IMR-90 (cell line): ENCODE measurements around the gene CARMIL1. TPM values are rescaled to one million over a fixed set of nuclear protein-coding genes. Genes with fewer than 3 reads are reported as not detected.

Experiments
- ATAC-seq: fragments of 200-7000 bp; cut with Tn5 transposase; 2 replicates; pipeline ENCODE4 v1.9.1; 2020; ENCODE audit warnings: low read depth, mild to moderate bottlenecking, moderate library complexity
- BruUV-seq: library from RNA; stranded (reverse); fragments of 400-500 nt; replicated peaks from 2 replicates; lab custom pipeline; 2021; lab: Mats Ljungman, UMichigan
- CTCF ChIA-PET: fragments of 300-600 bp; formaldehyde crosslinking; extraction: SDS; loops from one replicate; lab custom pipeline; 2021; ENCODE audit warnings: antibody characterized with exemption; lab: Yijun Ruan, JAX
- POLR2A ChIA-PET: fragments of 300-600 bp; sonication (Branson Sonifier 250); formaldehyde crosslinking; loops from one replicate; lab custom pipeline; 2022; ENCODE audit warnings: antibody characterized with exemption; ENCODE audit not compliant: unreplicated experiment; lab: Charles Lee
- DNase-seq: peaks from one replicate; pipeline ENCODE4 v3.0.0; 2013
- H2AFZ ChIP-seq: replicated peaks from 2 replicates; pipeline ENCODE3; 2013; ENCODE audit warnings: low read length, mild to moderate bottlenecking; ENCODE audit not compliant: poor library complexity
- H2AK5ac ChIP-seq: 2 replicates; pipeline ENCODE4 v1.6.1; 2013; ENCODE audit warnings: low read depth, low read length, inconsistent platforms
- H2AK9ac ChIP-seq: replicated peaks from 2 replicates; pipeline ENCODE3; 2013; ENCODE audit warnings: mild to moderate bottlenecking, low read depth, low read length, moderate library complexity; ENCODE audit not compliant: poor library complexity
- H2BK120ac ChIP-seq: 2 replicates; pipeline ENCODE4 v1.6.1; 2013; ENCODE audit warnings: low read depth, low read length, inconsistent platforms
- H2BK15ac ChIP-seq: 3 replicates; pipeline ENCODE4 v1.6.1; 2013; ENCODE audit warnings: low read depth, low read length, inconsistent platforms
- H2BK20ac ChIP-seq: 2 replicates; pipeline ENCODE4 v1.6.1; 2013; ENCODE audit warnings: low read depth, mild to moderate bottlenecking, inconsistent platforms, low read length, moderate library complexity
- H2BK5ac ChIP-seq: 2 replicates; pipeline ENCODE4 v1.6.1; 2013; ENCODE audit warnings: mild to moderate bottlenecking, low read depth, low read length, inconsistent platforms; ENCODE audit not compliant: poor library complexity, severe bottlenecking
- H3K14ac ChIP-seq: replicated peaks from 2 replicates; pipeline ENCODE4 v1.6.1; 2013; ENCODE audit warnings: low read depth, low read length, inconsistent platforms
- H3K18ac ChIP-seq: 2 replicates; pipeline ENCODE4 v1.6.1; 2013; ENCODE audit warnings: low read depth, low read length, control low read depth
- H3K23ac ChIP-seq: 2 replicates; pipeline ENCODE4 v1.6.1; 2013; ENCODE audit warnings: low read depth, low read length, inconsistent platforms
- H3K27ac ChIP-seq: 2 replicates; pipeline ENCODE4 v1.5.1; 2013; ENCODE audit warnings: mild to moderate bottlenecking, control low read depth, low read length; ENCODE audit not compliant: insufficient read depth
- H3K27me3 ChIP-seq: 2 replicates; pipeline ENCODE4 v1.6.1; 2013; ENCODE audit warnings: low read length; ENCODE audit not compliant: control insufficient read depth, insufficient read depth
- H3K36me3 ChIP-seq: 2 replicates; pipeline ENCODE4 v1.6.1; 2013; ENCODE audit warnings: low read length, mixed read lengths; ENCODE audit not compliant: control insufficient read depth, insufficient read depth
- H3K4ac ChIP-seq: 2 replicates; pipeline ENCODE4 v1.6.1; 2013; ENCODE audit warnings: low read depth, low read length, inconsistent platforms
- H3K4me1 ChIP-seq: 2 replicates; pipeline ENCODE4 v1.6.1; 2013; ENCODE audit warnings: low read length, mixed read lengths; ENCODE audit not compliant: control insufficient read depth, insufficient read depth
- H3K4me2 ChIP-seq: 2 replicates; pipeline ENCODE4 v1.6.1; 2013; ENCODE audit warnings: low read depth, mild to moderate bottlenecking, control low read depth, low read length, moderate library complexity
- H3K4me3 ChIP-seq: 2 replicates; pipeline ENCODE4 v1.5.1; 2013; ENCODE audit warnings: low read depth, mild to moderate bottlenecking, control low read depth, low read length, moderate library complexity; ENCODE audit not compliant: insufficient read depth
- H3K56ac ChIP-seq: 2 replicates; pipeline ENCODE4 v1.6.1; 2013; ENCODE audit warnings: low read length, inconsistent platforms; ENCODE audit not compliant: insufficient read depth; ENCODE audit errors: extremely low read depth
- H3K79me1 ChIP-seq, 2 experiments: 2 replicates each; pipeline ENCODE4 v1.6.1; 2013; ENCODE audit warnings: low read length in 2 of 2, inconsistent platforms in 1 of 2, low read depth in 1 of 2
- H3K9ac ChIP-seq: 2 replicates; pipeline ENCODE4 v1.6.1; 2013; ENCODE audit warnings: low read depth, low read length, control low read depth
- H3K9me1 ChIP-seq: 2 replicates; pipeline ENCODE4 v1.6.1; 2013; ENCODE audit warnings: low read length, inconsistent platforms; ENCODE audit not compliant: insufficient read depth
- H3K9me3 ChIP-seq: 2 replicates; pipeline ENCODE4 v1.6.1; 2013; ENCODE audit warnings: low read length; ENCODE audit not compliant: control insufficient read depth, insufficient read depth
- H4K20me1 ChIP-seq: 2 replicates; pipeline ENCODE4 v1.6.1; 2013; ENCODE audit warnings: low read length, inconsistent platforms; ENCODE audit not compliant: insufficient read depth
- H4K5ac ChIP-seq: 2 replicates; pipeline ENCODE4 v1.6.1; 2013; ENCODE audit warnings: mild to moderate bottlenecking, low read depth, low read length, control low read depth
- H4K8ac ChIP-seq, 2 experiments: 2 replicates each; pipeline ENCODE4 v1.6.1; 2013; ENCODE audit warnings: low read depth in 2 of 2, low read length in 2 of 2, control low read depth in 1 of 2, inconsistent platforms in 1 of 2
- H4K91ac ChIP-seq: 2 replicates; pipeline ENCODE4 v1.6.1; 2013; ENCODE audit warnings: low read depth, low read length, inconsistent platforms; ENCODE audit not compliant: insufficient read depth
- BHLHE40 ChIP-seq: fragments of 150-350 bp; IDR thresholded peaks from 2 replicates; pipeline ENCODE4 v1.6.1; 2016; ENCODE audit warnings: mild to moderate bottlenecking, low read depth, low read length
- CEBPB ChIP-seq: IDR thresholded peaks from 2 replicates; pipeline ENCODE4 v1.6.1; 2012; ENCODE audit warnings: low read depth, low read length, improper control_type of control experiment
- CHD1 ChIP-seq: IDR thresholded peaks from 2 replicates; pipeline ENCODE4 v1.6.1; 2012; ENCODE audit warnings: low read depth, low read length, improper control_type of control experiment
- FOS ChIP-seq: fragments of 150-350 bp; IDR thresholded peaks from 2 replicates; pipeline ENCODE4 v1.6.1; 2016; ENCODE audit warnings: low read depth, low read length
- MAFK ChIP-seq: IDR thresholded peaks from 2 replicates; pipeline ENCODE4 v1.6.1; 2012; ENCODE audit warnings: low read depth, low read length, improper control_type of control experiment
- MAZ ChIP-seq: IDR thresholded peaks from 2 replicates; pipeline ENCODE4 v1.6.1; 2012; ENCODE audit warnings: low read depth, mild to moderate bottlenecking, low read length, improper control_type of control experiment, moderate library complexity, borderline replicate concordance
- MXI1 ChIP-seq: IDR thresholded peaks from 2 replicates; pipeline ENCODE4 v1.6.1; 2012; ENCODE audit warnings: low read depth, mild to moderate bottlenecking, low read length, moderate library complexity, borderline replicate concordance
- NFE2L2 ChIP-seq: fragments of 150-350 bp; IDR thresholded peaks from 2 replicates; pipeline ENCODE4 v1.6.1; 2016; ENCODE audit warnings: low read depth, mild to moderate bottlenecking, low read length
- POLR2A ChIP-seq: IDR thresholded peaks from 2 replicates; pipeline ENCODE4 v1.6.1; 2012; ENCODE audit warnings: mild to moderate bottlenecking, low read depth, low read length
- RAD21 ChIP-seq: IDR thresholded peaks from 2 replicates; pipeline ENCODE4 v1.6.1; 2012; ENCODE audit warnings: low read length, improper control_type of control experiment
- RCOR1 ChIP-seq: IDR thresholded peaks from 2 replicates; pipeline ENCODE4 v1.6.1; 2012; ENCODE audit warnings: mild to moderate bottlenecking, low read length, improper control_type of control experiment; ENCODE audit not compliant: insufficient replicate concordance
- RFX5 ChIP-seq: IDR thresholded peaks from 2 replicates; pipeline ENCODE4 v1.8.0; 2012; ENCODE audit warnings: low read depth, mild to moderate bottlenecking, low read length, moderate library complexity
- SMC3 ChIP-seq: fragments of 150-350 bp; IDR thresholded peaks from 2 replicates; pipeline ENCODE4 v1.6.1; 2016; ENCODE audit warnings: low read depth, mild to moderate bottlenecking, antibody characterized with exemption, low read length, moderate library complexity
- WGBS, 2 experiments: methylation state at CpG; one replicate each; pipeline versions ENCODE4 v1.1.5 to v1.1.7; 2013; ENCODE audit warnings: missing lambda C conversion rate in 2 of 2; ENCODE audit not compliant: insufficient read length in 1 of 2; ENCODE audit errors: extremely low coverage in 2 of 2; 5-methylcytosine and 5-hydroxymethylcytosine counted together
- dilution Hi-C: fragments of 300-500 bp; cut with HindIII; formaldehyde crosslinking; loops from one replicate; pipeline ENCODE4 v1.14.3; 2018; ENCODE audit warnings: low sequenced_read_pairs; ENCODE audit not compliant: unreplicated experiment
- in situ Hi-C: fragments of 300-500 bp; cut with MboI; formaldehyde crosslinking; loops from 3 replicates; pipeline ENCODE4 v1.14.3; 2019; ENCODE audit warnings: low sequenced_read_pairs, inconsistent platforms, mixed read lengths
- intact Hi-C: fragments of 100-400 bp; cut with micrococcal nuclease; formaldehyde crosslinking; loops from 2 replicates; pipeline ENCODE4 v1.10.0; 2022
- polyA plus RNA-seq, 3 experiments: library from polyadenylated mRNA; depleted of rRNA; stranded (reverse); fragments of >200 nt; gene quantifications; 2 replicates each; pipeline ENCODE4 v1.2.3, GENCODE V29; 2012; ENCODE audit warnings: low replicate concordance in 1 of 3
- total RNA-seq: library from RNA; depleted of rRNA; stranded (reverse); fragments of >200 nt; gene quantifications from 2 replicates; pipeline ENCODE4 v1.2.3, GENCODE V29; 2012
- TF ChIP-seq, protein P1 (sequence below): fragments of 150-350 bp; IDR thresholded peaks from 2 replicates; pipeline ENCODE4 v1.6.1; 2017; ENCODE audit warnings: mild to moderate bottlenecking, antibody characterized with exemption, low read length, low read depth
- TF ChIP-seq, protein P2 (sequence below): conservative IDR thresholded peaks from 2 replicates; pipeline ENCODE4 v1.5.1; 2012; ENCODE audit warnings: mild to moderate bottlenecking, low read depth, low read length, improper control_type of control experiment
- TF ChIP-seq, protein P3 (sequence below): fragments of 150-350 bp; IDR thresholded peaks from 2 replicates; pipeline ENCODE4 v1.6.1; 2016; ENCODE audit warnings: low read depth, mild to moderate bottlenecking, low read length, moderate library complexity, borderline replicate concordance

CARMIL1 gene
- total and polyA plus RNA-seq, 2 of the 4 experiments (the other 2 are of a cell fraction) = 1.3 to 2.9 TPM

DNA sequence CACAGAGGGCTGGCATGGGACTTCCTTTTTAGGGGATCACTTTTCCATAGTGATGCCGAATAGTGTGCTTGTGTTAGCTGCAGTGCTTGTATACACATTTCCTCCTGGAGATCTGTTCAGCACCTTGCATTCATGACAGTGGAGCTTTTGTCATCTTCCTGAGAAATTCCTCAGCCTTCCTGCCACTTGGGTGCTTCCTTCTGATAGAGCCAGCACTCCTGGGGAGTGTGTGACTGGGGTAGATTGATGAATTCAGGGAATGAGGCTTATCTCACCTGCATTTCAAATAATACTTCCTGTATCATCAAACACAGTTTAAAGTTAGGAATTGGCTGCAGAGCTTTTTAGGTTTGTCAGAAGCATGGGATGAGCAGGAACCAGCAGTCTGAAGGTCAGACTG lies 324.1 kb downstream of the CARMIL1 start:
- Histone ChIP-seq H2AK9ac (no peak overlapping the region), H4K5ac (no peak overlapping the region), H2AK5ac (no peak overlapping the region), H2AFZ (no peak overlapping the region), H4K91ac (no peak overlapping the region), H3K4me3 (no peak overlapping the region), H2BK20ac (no peak overlapping the region), H3K56ac (no peak overlapping the region), H3K36me3 (no peaks in the 10 kb centered on the region), H4K20me1 (no peaks in the 10 kb centered on the region), H3K4me2 (no peak overlapping the region), H3K9me3 (no peaks in the 10 kb centered on the region), H2BK15ac (no peak overlapping the region), H3K4ac (no peak overlapping the region), H3K27ac (no peak overlapping the region), H3K4me1 (no peaks in the 10 kb centered on the region), H3K27me3 (no peaks in the 10 kb centered on the region), H4K8ac (no peak overlapping the region), H2BK120ac (no peak overlapping the region), H3K79me1 (no peaks in the 10 kb centered on the region), H3K14ac (no peak overlapping the region), H2BK5ac (no peak overlapping the region), H3K23ac (no peak overlapping the region), H3K18ac (no peak overlapping the region), H3K9me1 (no peaks in the 10 kb centered on the region), H3K9ac (no peak overlapping the region)
- intact Hi-C loops = loop anchor here (5.0 kb wide), 3 partner anchors 531 to 1021 kb away; no protein-coding TSS in a partner anchor
- in situ Hi-C loops = loop anchor here (25.0 kb wide), 1 partner anchor 1016 kb away; no protein-coding TSS in a partner anchor
- TF ChIP-seq SMC3 (no peak), BHLHE40 (no peak), FOS (no peak), NFE2L2 (no peak), CEBPB (no peak), MXI1 (no peak), CHD1 (no peak), MAZ (no peak), RFX5 (no peak), POLR2A (no peak), MAFK (no peak), RAD21 (no peak), RCOR1 (no peak)
- TF ChIP-seq, protein P1, sequence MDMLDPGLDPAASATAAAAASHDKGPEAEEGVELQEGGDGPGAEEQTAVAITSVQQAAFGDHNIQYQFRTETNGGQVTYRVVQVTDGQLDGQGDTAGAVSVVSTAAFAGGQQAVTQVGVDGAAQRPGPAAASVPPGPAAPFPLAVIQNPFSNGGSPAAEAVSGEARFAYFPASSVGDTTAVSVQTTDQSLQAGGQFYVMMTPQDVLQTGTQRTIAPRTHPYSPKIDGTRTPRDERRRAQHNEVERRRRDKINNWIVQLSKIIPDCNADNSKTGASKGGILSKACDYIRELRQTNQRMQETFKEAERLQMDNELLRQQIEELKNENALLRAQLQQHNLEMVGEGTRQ = no peak
- TF ChIP-seq, protein P2, sequence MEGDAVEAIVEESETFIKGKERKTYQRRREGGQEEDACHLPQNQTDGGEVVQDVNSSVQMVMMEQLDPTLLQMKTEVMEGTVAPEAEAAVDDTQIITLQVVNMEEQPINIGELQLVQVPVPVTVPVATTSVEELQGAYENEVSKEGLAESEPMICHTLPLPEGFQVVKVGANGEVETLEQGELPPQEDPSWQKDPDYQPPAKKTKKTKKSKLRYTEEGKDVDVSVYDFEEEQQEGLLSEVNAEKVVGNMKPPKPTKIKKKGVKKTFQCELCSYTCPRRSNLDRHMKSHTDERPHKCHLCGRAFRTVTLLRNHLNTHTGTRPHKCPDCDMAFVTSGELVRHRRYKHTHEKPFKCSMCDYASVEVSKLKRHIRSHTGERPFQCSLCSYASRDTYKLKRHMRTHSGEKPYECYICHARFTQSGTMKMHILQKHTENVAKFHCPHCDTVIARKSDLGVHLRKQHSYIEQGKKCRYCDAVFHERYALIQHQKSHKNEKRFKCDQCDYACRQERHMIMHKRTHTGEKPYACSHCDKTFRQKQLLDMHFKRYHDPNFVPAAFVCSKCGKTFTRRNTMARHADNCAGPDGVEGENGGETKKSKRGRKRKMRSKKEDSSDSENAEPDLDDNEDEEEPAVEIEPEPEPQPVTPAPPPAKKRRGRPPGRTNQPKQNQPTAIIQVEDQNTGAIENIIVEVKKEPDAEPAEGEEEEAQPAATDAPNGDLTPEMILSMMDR = no peak
- TF ChIP-seq, protein P3, sequence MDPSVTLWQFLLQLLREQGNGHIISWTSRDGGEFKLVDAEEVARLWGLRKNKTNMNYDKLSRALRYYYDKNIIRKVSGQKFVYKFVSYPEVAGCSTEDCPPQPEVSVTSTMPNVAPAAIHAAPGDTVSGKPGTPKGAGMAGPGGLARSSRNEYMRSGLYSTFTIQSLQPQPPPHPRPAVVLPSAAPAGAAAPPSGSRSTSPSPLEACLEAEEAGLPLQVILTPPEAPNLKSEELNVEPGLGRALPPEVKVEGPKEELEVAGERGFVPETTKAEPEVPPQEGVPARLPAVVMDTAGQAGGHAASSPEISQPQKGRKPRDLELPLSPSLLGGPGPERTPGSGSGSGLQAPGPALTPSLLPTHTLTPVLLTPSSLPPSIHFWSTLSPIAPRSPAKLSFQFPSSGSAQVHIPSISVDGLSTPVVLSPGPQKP = no peak
- ChIA-PET POLR2A (no interaction called here), CTCF (no interaction called here)
- ATAC-seq = no peak
- no TSS peak for BruUV-seq
- no CpG with 5 or more reads among the region's 1 CpG for WGBS, 2 experiments
- DNase-seq = no peak
- dilution Hi-C loops = no loop called here
